GM12878 (cell line): ENCODE results near the gene CLDN9. TPM values are rescaled to one million over a fixed set of nuclear protein-coding genes. Genes with fewer than 3 reads are reported as not detected.

Source experiments
- CHD1 ChIP-seq: IDR thresholded peaks from 2 replicates; pipeline ENCODE4 v1.6.1; 2012; ENCODE audit warnings: low read depth, low read length, improper control_type of control experiment
- DPF2 ChIP-seq: fragments of 450-650 bp; IDR thresholded peaks from 2 replicates; pipeline ENCODE4 v1.6.1; 2017; ENCODE audit warnings: mild to moderate bottlenecking
- E4F1 ChIP-seq: fragments of 450-650 bp; IDR thresholded peaks from 2 replicates; pipeline ENCODE4 v1.6.1; 2018; ENCODE audit warnings: borderline replicate concordance, mild to moderate bottlenecking; ENCODE audit not compliant: partially characterized antibody
- EGR1 ChIP-seq, 2 experiments: IDR thresholded peaks; 1 replicate in 1 of 2; 2 replicates in 1 of 2; pipeline ENCODE4 v1.6.1; 2011 to 2012; ENCODE audit warnings: low read depth in 2 of 2, low read length in 2 of 2, borderline replicate concordance in 1 of 2, mild to moderate bottlenecking in 1 of 2, moderate library complexity in 1 of 2
- KDM1A ChIP-seq: fragments of 200-600 bp; sonication (generic); IDR thresholded peaks from 2 replicates; pipeline ENCODE4 v1.6.1; 2016; ENCODE audit warnings: borderline replicate concordance
- NFIC ChIP-seq: IDR thresholded peaks from 2 replicates; pipeline ENCODE4 v1.6.1; 2012; ENCODE audit warnings: low read depth, mild to moderate bottlenecking, inconsistent platforms, low read length, moderate library complexity
- REST ChIP-seq: IDR thresholded peaks from 2 replicates; pipeline ENCODE4 v1.6.1; 2012; ENCODE audit warnings: mild to moderate bottlenecking, low read depth, low read length
- RFX5 ChIP-seq: IDR thresholded peaks from 2 replicates; pipeline ENCODE4 v1.6.1; 2011; ENCODE audit warnings: low read depth, low read length, improper control_type of control experiment
- RUNX3 ChIP-seq: IDR thresholded peaks from 2 replicates; pipeline ENCODE4 v1.6.1; 2012; ENCODE audit warnings: low read length, inconsistent platforms
- SIN3A ChIP-seq: IDR thresholded peaks from 2 replicates; pipeline ENCODE4 v1.6.1; 2012; ENCODE audit warnings: low read depth, low read length, improper control_type of control experiment
- SIX5 ChIP-seq: IDR thresholded peaks from 2 replicates; pipeline ENCODE4 v1.6.1; 2011; ENCODE audit warnings: mild to moderate bottlenecking, low read depth, low read length, moderate library complexity; ENCODE audit not compliant: severe bottlenecking
- SPI1 ChIP-seq: IDR thresholded peaks from 2 replicates; pipeline ENCODE4 v1.6.1; 2011; ENCODE audit warnings: low read depth, mild to moderate bottlenecking, low read length, moderate library complexity, borderline replicate concordance; ENCODE audit not compliant: insufficient read depth
- SREBF2 ChIP-seq: IDR thresholded peaks from 2 replicates; pipeline ENCODE4 v1.6.1; 2012; ENCODE audit warnings: mild to moderate bottlenecking, low read length
- TAF1 ChIP-seq: IDR thresholded peaks from 2 replicates; pipeline ENCODE4 v1.6.1; 2011; ENCODE audit warnings: mild to moderate bottlenecking, low read depth, low read length, borderline replicate concordance
- TCF7 ChIP-seq: IDR thresholded peaks from 2 replicates; pipeline ENCODE4 v1.6.1; 2014; ENCODE audit warnings: antibody characterized with exemption, borderline replicate concordance
- ZNF217 ChIP-seq: fragments of 450-650 bp; IDR thresholded peaks from 2 replicates; pipeline ENCODE4 v1.6.1; 2017; ENCODE audit warnings: antibody characterized with exemption, mild to moderate bottlenecking
- polyA plus RNA-seq, 11 experiments: library from polyadenylated mRNA; depleted of rRNA in 4 of 11; unstranded in 6 of 11; stranded (reverse) in 5 of 11; fragments of >200 nt; fragmentation: Nextera tagmentation in 4 of 11; fragmentation: Illumina TruSeq in 1 of 11; extraction: Ambion mirVana in 4 of 11; extraction: Trizol in 1 of 11; gene quantifications; 1 replicate in 1 of 11; 2 replicates in 10 of 11; pipeline versions ENCODE4 v1.2.1 to v1.2.3, GENCODE V29; 2011 to 2016; ENCODE audit warnings: inconsistent platforms in 2 of 11, missing spikeins in 2 of 11, low read depth in 1 of 11
- total RNA-seq, 4 experiments: library from RNA; depleted of rRNA in 3 of 4; stranded (reverse); fragments of >200 nt in 3 of 4; fragmentation: Illumina TruSeq in 1 of 4; extraction: Trizol in 1 of 4; gene quantifications; 2 replicates each; pipeline versions ENCODE4 v1.2.1 to v1.2.3, GENCODE V29; 2013 to 2021
- TF ChIP-seq, protein P1 (sequence below): IDR thresholded peaks from 2 replicates; pipeline ENCODE4 v1.6.1; 2011; ENCODE audit warnings: low read depth, low read length, improper control_type of control experiment, borderline replicate concordance
- TF ChIP-seq, protein P2 (sequence below): IDR thresholded peaks from 2 replicates; pipeline ENCODE4 v1.6.1; 2011; ENCODE audit warnings: low read depth, mild to moderate bottlenecking, low read length, moderate library complexity, borderline replicate concordance; ENCODE audit errors: extremely low read depth
- TF ChIP-seq, protein P3 (sequence below): fragments of 150-350 bp; IDR thresholded peaks from 2 replicates; pipeline ENCODE4 v1.6.1; 2016; ENCODE audit warnings: low read depth, low read length

CLDN9 gene
- total and polyA plus RNA-seq, 10 of the 15 experiments (the other 5 are each of a cell fraction or from before 2014, with no cell fraction given), result not detected

GRCh38 chr16:3020247-3020603, 7.5 kb downstream of the CLDN9 start, which contains the start of gene TNFRSF12A (continued):
- TF ChIP-seq TAF1 (0 out of 2 replicates have a peak, but pooled peaks have one; percentile 46), DPF2 (peak; percentile 44; the same call in 1 of the 2 replicates), E4F1 (no peak), REST (no peak), NFIC (no peak), SREBF2 (no peak), CHD1 (no peak), SPI1 (no peak), EGR1 (IDR thresholded peaks at IDR 0.05; ENCODE audit: borderline replicate concordance in 1 of 2, low read depth in 2 of 2, low read length in 2 of 2) (peak in 1 of 2 experiments; percentile 100; a peak in 2 of 3 replicates), RFX5 (no peak), TCF7 (no peak), ZNF217 (no peak), RUNX3 (no peak), SIX5 (no peak), KDM1A (no peak), SIN3A (no peak)
- TF ChIP-seq, protein P1, sequence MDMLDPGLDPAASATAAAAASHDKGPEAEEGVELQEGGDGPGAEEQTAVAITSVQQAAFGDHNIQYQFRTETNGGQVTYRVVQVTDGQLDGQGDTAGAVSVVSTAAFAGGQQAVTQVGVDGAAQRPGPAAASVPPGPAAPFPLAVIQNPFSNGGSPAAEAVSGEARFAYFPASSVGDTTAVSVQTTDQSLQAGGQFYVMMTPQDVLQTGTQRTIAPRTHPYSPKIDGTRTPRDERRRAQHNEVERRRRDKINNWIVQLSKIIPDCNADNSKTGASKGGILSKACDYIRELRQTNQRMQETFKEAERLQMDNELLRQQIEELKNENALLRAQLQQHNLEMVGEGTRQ, result no peak
- TF ChIP-seq, protein P2, sequence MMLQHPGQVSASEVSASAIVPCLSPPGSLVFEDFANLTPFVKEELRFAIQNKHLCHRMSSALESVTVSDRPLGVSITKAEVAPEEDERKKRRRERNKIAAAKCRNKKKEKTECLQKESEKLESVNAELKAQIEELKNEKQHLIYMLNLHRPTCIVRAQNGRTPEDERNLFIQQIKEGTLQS, result no peak
- TF ChIP-seq, protein P3, sequence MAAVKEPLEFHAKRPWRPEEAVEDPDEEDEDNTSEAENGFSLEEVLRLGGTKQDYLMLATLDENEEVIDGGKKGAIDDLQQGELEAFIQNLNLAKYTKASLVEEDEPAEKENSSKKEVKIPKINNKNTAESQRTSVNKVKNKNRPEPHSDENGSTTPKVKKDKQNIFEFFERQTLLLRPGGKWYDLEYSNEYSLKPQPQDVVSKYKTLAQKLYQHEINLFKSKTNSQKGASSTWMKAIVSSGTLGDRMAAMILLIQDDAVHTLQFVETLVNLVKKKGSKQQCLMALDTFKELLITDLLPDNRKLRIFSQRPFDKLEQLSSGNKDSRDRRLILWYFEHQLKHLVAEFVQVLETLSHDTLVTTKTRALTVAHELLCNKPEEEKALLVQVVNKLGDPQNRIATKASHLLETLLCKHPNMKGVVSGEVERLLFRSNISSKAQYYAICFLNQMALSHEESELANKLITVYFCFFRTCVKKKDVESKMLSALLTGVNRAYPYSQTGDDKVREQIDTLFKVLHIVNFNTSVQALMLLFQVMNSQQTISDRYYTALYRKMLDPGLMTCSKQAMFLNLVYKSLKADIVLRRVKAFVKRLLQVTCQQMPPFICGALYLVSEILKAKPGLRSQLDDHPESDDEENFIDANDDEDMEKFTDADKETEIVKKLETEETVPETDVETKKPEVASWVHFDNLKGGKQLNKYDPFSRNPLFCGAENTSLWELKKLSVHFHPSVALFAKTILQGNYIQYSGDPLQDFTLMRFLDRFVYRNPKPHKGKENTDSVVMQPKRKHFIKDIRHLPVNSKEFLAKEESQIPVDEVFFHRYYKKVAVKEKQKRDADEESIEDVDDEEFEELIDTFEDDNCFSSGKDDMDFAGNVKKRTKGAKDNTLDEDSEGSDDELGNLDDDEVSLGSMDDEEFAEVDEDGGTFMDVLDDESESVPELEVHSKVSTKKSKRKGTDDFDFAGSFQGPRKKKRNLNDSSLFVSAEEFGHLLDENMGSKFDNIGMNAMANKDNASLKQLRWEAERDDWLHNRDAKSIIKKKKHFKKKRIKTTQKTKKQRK, result no peak
